ENCODE measurements around the gene CXXC5. TPM values are rescaled to one million over a fixed set of nuclear protein-coding genes. Genes with fewer than 3 reads are reported as not detected.
"Not testable (repeated sequence)": the region's sequence is repeated elsewhere in the genome, so short reads cannot be mapped to it uniquely, and the experiment has no call there.

CXXC5 gene
- 10 to 100 TPM; 16.7 to 25.3 (median 18.5) TPM for total RNA-seq
- polyA plus RNA-seq = 10 to 100 TPM; 15.7 to 30.0 (median 28.1) TPM

DNA sequence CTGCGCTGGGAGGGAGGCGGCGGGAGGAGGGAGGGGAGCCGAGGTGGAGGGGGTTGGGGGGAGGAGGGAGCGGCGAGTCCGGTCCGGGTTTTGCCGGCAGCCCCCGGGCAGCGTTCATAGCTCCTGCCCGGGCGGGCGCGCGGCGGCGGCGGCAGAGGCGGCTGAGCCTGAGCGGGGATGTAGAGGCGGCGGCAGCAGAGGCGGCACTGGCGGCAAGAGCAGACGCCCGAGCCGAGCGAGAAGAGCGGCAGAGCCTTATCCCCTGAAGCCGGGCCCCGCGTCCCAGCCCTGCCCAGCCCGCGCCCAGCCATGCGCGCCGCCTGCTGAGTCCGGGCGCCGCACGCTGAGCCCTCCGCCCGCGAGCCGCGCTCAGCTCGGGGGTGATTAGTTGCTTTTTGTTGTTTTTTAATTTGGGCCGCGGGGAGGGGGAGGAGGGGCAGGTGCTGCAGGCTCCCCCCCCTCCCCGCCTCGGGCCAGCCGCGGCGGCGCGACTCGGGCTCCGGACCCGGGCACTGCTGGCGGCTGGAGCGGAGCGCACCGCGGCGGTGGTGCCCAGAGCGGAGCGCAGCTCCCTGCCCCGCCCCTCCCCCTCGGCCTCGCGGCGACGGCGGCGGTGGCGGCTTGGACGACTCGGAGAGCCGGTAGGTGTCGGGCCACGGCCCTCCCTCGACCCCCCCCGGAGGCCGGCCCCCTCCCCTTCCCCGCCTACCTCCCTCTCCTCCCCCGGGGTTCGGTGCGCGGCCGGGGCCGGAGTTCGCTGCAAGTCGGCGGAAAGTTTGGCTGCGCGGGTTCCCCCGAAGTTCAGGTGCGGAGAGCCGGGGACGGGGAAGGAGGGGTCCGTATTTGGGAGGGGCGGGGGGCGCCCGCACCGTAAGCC lies at the start of gene CXXC5:
Gene CXXC5, plus strand, starts transcription at position 145 of the 877 bp plus-strand sequence. CDS start 32,175 bp downstream, outside the sequence.
- Histone ChIP-seq H3K9me3 (no peaks in the 10 kb centered on the region), H3K27me3 (peaks cover 0 to 20% (median 0%) of the 10 kb centered on the region in 3 donors), H3K36me3 (no peaks in the 10 kb centered on the region), H3K4me1 (peaks cover 0 to 63% (median 60%) of the 10 kb centered on the region in 4 donors), H3K4me3 (peak within 1 kb of the TSS; percentile 65 to 92 (median 76)), H3K27ac (peak within 1 kb of the TSS; percentile 92 to 95 (median 94))
- peak; percentile 92 for DNase-seq
- intact Hi-C loops (cut with DNase I) = no loop called here
- 1% methylated on average over 106 of the region's 106 CpGs for WGBS, 2 donors
- no peak for TF ChIP-seq CTCF (IDR thresholded peaks at IDR 0.05)
- no peak for TF ChIP-seq POLR2A (IDR thresholded peaks at IDR 0.05)
- TF ChIP-seq POLR2AphosphoS5 (IDR thresholded peaks at IDR 0.05) = peak; percentile 63 to 94 (median 90)
- no peak for TF ChIP-seq EP300 (IDR thresholded peaks at IDR 0.05)

- Histone ChIP-seq H3K36me3 (peaks cover 0 to 32% (median 15%) of the 10 kb centered on the region in 4 donors), H3K4me1 (peaks cover 0 to 24% (median 15%) of the 10 kb centered on the region in 4 donors)
- intact Hi-C loops (cut with DNase I); H3K9me3 ChIP-seq; H3K27ac ChIP-seq; H3K27me3 ChIP-seq; H3K4me3 ChIP-seq; DNase-seq: not testable (repeated sequence)
- 97% methylated on average over 5 of the region's 5 CpGs for WGBS, 2 donors
Observed at GRCh38 chr5:139598601-139598965, 49.6 kb upstream of the CXXC5 start.

GRCh38 chr5:139600336-139600949 lies 47.7 kb upstream of the CXXC5 start:
- Histone ChIP-seq H3K27ac (no peak overlapping the region), H3K36me3 (peaks cover 0 to 47% (median 15%) of the 10 kb centered on the region in 4 donors), H3K4me3 (no peak overlapping the region), H3K27me3 (no peaks in the 10 kb centered on the region), H3K4me1 (peaks cover 0 to 16% (median 7%) of the 10 kb centered on the region in 4 donors), H3K9me3 (peaks cover 0 to 3% (median 0%) of the 10 kb centered on the region in 4 donors)
- no peak for TF ChIP-seq EP300 (IDR thresholded peaks at IDR 0.05)
- TF ChIP-seq POLR2AphosphoS5 (IDR thresholded peaks at IDR 0.05) = no peak
- no peak for TF ChIP-seq POLR2A (IDR thresholded peaks at IDR 0.05)
- TF ChIP-seq CTCF (IDR thresholded peaks at IDR 0.05) = no peak
- no peak for DNase-seq
- intact Hi-C loops (cut with DNase I) = loop anchor here (10.0 kb wide), 1 partner anchor 176 kb away; no protein-coding TSS in a partner anchor
- 85 to 94% methylated on average over 7 of the region's 7 CpGs for WGBS, 2 donors

DNA sequence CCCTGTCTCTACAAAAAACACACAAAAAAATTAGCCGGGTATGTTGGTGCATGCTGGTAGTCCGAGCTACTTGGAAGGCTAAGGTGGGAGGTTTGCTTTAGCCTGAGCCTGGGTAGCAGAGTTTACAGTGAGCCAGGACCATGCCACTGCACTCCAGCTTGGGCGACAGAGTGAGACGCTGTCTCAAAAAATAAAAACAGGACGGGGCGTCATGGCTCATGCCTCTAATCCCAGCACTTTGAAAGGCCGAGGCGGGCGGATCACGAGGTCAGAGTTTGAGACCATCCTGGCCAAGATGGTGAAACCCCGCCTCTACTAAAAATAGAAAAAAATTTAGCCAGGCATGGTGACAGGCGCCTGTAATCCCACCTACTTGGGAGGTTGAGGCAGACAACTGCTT lies 46.7 kb upstream of the CXXC5 start:
- no peak for DNase-seq
- WGBS, 2 donors = 93 to 94% methylated on average over 12 of the region's 12 CpGs
- no peak for TF ChIP-seq CTCF (IDR thresholded peaks at IDR 0.05)
- no peak for TF ChIP-seq POLR2AphosphoS5 (IDR thresholded peaks at IDR 0.05)
- H3K9me3 ChIP-seq = peaks cover 0 to 3% (median 0%) of the 10 kb centered on the region in 4 donors
- peaks cover 0 to 47% (median 15%) of the 10 kb centered on the region in 4 donors for H3K36me3 ChIP-seq
- no peak overlapping the region for H3K4me3 ChIP-seq
- no peaks in the 10 kb centered on the region for H3K27me3 ChIP-seq
- intact Hi-C loops (cut with DNase I) = loop anchor here (10.0 kb wide), 1 partner anchor 177 kb away; no protein-coding TSS in a partner anchor
- no peak overlapping the region for H3K27ac ChIP-seq
- H3K4me1 ChIP-seq = peaks cover 0 to 15% (median 7%) of the 10 kb centered on the region in 4 donors

- intact Hi-C loops (cut with DNase I) = loop anchor here (10.0 kb wide), 1 partner anchor 177 kb away; no protein-coding TSS in a partner anchor
- not testable (repeated sequence) for H3K4me3 ChIP-seq, H3K27ac ChIP-seq, DNase-seq, H3K27me3 ChIP-seq, H3K9me3 ChIP-seq
- WGBS, 2 donors = 92 to 95% methylated on average over 9 of the region's 9 CpGs
- Histone ChIP-seq H3K36me3 (peaks cover 0 to 47% (median 15%) of the 10 kb centered on the region in 4 donors), H3K4me1 (peaks cover 0 to 11% (median 5%) of the 10 kb centered on the region in 4 donors)
Observed at GRCh38 chr5:139601948-139602347, 46.2 kb upstream of the CXXC5 start.

All from sigmoid colon (tissue), 7 donors.